Measurements from ENCODE around the gene METTL22.

Gene METTL22

DNA sequence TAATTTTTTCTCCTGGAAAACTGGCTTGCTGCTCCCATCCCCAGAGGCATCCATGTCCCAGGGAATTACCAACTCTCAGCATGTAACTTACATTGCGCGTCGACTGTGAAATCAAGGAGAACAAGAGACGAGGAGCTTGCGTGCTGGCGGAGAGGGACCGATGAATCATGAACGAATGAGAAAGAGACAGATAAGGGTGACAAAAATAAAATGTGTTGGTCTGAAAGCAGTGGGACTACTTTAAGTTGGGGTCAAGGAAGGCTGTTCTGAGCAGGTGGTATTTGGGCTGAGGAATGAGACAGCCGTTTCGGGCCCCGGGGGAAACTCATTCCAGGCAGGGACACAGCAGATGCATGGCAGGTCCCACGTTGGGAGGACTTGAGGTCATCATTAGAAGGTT is 75.4 kb downstream of the METTL22 start:
- DNase-seq, result no peak

DNA sequence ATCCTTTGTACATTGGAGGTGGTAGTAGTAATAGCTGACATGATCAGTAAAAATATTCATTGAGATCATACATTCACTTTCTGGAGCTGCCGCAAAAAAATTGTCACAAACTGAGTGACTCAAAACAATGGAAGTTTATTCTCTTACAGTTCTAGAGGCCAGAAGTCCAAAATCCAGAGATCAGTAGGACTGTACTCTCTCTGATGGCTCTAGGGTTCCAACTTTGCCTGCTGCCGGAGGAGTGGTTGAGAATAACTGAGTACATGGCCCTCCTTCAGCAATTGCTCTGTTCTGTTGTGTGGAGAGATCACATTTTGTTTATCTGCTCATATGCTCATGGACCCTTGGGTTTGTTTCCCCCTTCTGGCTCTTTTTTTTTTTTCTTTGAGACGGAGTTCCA is 76.5 kb downstream of the METTL22 start:
- DNase-seq, result no peak
